ENCODE data around the gene RUFY4.

DNA sequence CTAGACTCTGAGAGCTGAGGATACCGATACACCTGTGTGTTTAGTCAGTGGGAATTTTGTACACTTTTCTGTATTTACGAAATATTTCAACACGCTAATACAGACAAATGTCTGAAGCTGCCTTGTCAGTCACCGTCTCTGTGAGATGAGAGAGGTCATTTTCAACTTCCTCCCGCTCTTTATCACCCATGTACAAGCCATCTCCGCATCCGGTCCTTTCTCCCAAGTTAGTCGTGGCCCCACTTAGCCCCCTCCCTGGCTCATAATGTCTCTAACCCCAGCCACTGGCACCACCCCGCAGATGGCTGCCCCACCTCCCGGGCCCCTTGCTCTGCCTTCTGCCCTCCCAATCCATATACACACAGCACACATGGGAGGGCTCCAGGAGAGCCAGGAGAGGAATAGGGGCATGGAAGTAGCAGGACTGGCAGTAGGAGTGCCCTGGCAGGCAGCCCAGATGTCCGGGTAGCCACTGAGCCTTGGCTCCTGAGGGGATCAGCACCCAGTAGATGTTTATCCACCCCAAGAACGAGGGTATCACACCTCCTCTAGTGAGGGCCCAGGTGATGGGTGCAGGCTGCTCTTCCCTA is 2.0 kb upstream of the RUFY4 start:
- no peak for TF ChIP-seq CTCF (IDR thresholded peaks at IDR 0.05; ENCODE audit: borderline replicate concordance, extremely low read depth, low read length, poor library complexity, severe bottlenecking)
- TF ChIP-seq EZH2 (IDR thresholded peaks at IDR 0.05; ENCODE audit: borderline replicate concordance, low read depth, low read length, severe bottlenecking): no peak

Measured in DND-41 (cell line).